Vagina (tissue), 2 donors: Measurements from ENCODE around the gene PRG3.

Experiments used
- POLR2A ChIP-seq, 2 donors: fragments of 450-650 bp; IDR thresholded peaks; one replicate each; pipeline ENCODE4 v1.6.1; 2017; ENCODE audit warnings: antibody characterized with exemption in 2 of 2, mild to moderate bottlenecking in 2 of 2, moderate library complexity in 2 of 2
- TF ChIP-seq, protein P1 (sequence below), 3 experiments: fragments of 450-650 bp in 2 of 3; fragments of 200-600 bp in 1 of 3; sonication (generic) in 1 of 3; IDR thresholded peaks; one replicate each; pipeline ENCODE4 v1.5.1; 2017 to 2019; ENCODE audit warnings: antibody characterized with exemption in 3 of 3, mild to moderate bottlenecking in 2 of 3, moderate library complexity in 2 of 3

DNA sequence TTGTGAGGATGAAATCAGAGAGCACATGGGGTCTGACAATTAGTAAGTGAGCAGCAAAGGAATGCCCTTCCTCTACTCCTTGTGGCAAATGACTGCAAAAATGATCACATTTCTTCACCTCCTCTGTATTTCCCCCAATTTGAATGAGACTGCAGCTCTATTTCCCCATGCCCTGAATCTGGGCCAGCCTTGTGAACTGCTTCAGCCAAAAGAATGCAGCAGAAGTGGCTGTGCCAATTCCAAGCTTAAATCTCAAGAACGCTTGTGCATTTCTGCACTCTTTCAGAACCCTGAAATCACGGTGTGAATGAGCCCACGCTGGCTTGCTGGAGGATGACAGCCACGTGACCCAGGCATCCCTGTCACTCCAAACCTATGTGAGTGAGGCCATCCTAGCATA lies 36.1 kb upstream of the PRG3 start:
- no peak for TF ChIP-seq POLR2A (IDR thresholded peaks at IDR 0.05)
- TF ChIP-seq, protein P1, sequence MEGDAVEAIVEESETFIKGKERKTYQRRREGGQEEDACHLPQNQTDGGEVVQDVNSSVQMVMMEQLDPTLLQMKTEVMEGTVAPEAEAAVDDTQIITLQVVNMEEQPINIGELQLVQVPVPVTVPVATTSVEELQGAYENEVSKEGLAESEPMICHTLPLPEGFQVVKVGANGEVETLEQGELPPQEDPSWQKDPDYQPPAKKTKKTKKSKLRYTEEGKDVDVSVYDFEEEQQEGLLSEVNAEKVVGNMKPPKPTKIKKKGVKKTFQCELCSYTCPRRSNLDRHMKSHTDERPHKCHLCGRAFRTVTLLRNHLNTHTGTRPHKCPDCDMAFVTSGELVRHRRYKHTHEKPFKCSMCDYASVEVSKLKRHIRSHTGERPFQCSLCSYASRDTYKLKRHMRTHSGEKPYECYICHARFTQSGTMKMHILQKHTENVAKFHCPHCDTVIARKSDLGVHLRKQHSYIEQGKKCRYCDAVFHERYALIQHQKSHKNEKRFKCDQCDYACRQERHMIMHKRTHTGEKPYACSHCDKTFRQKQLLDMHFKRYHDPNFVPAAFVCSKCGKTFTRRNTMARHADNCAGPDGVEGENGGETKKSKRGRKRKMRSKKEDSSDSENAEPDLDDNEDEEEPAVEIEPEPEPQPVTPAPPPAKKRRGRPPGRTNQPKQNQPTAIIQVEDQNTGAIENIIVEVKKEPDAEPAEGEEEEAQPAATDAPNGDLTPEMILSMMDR (IDR thresholded peaks at IDR 0.05): no peak
